HG03521 (cell line): ENCODE measurements around the gene FANCI.

ENCODE experiments used
- ATAC-seq: cut with Tn5 transposase; IDR thresholded peaks from one replicate; pipeline ENCODE4 v1.9.1; 2021; ENCODE audit warnings: mild to moderate bottlenecking, moderate library complexity; ENCODE audit not compliant: unreplicated experiment

FANCI gene

DNA sequence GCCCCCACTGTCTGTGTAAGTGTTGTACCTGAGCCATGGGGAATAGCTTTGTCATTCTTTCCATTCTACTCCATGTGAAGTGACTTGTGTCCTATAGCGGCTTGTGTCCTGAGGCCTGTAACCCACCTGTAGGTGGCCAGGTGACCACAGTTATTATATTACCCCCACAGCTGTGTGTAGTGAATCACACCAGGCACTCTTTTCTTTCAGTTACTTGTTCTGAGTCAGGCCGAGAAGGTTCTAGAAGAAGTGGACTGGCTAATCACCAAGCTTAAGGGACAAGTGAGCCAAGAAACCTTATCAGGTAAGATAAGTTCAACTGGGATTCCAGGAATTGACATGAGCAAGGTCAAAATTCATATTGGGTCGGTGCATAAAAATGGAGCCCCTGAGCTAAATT, 61.6 kb downstream of the FANCI start:
- no peak for ATAC-seq

- no peak for ATAC-seq
Observed at GRCh38 chr15:89307046-89307587, 63.3 kb downstream of the FANCI start.

DNA sequence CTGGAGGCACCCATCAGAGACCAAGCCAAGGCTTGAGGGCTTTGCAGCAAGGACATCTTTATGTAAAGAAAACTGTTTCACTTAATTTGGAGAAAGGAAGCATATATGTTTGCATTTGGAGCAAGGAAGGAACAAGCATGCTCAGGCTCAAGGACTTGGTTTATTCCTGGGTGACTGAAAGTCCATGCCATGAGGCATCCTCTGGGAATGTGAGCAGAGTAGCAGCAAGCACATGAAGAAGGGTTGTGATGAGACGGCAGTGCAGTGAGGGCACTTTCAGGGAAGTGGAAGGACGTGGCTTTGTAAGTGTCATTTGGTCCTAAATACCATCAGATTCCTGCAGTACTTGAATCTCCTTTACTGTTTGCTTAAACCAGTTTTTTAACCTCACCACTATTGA, 64.0 kb downstream of the FANCI start:
- ATAC-seq: no peak

- ATAC-seq: no peak
Observed at GRCh38 chr15:89308236-89308635, 64.5 kb downstream of the FANCI start.

- ATAC-seq: no peak
Observed at GRCh38 chr15:89309993-89310392, 66.2 kb downstream of the FANCI start.

- no peak for ATAC-seq
Observed at GRCh38 chr15:89315375-89315929, 71.7 kb downstream of the FANCI start.

DNA sequence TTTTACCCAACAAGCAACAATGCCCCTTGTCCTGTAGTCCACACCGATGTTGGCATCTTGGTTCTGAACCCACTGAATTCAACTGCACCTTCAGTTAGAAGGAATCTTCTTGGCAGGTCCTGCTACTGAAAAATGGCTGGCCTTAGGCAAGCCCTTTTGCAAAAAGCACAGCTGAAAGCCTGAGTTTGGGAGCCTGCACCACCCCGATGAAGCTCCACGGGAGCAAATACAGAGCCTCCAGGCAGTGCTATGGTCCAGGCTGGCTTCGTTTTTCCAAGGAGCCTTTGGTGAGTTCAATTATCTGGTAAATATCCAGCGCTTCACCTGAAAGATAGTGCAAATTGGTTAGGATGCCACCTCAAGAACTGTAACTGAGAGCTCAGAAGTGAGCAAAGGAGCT, 72.7 kb downstream of the FANCI start:
- no peak for ATAC-seq

- ATAC-seq: no peak
Observed at GRCh38 chr15:89317186-89317720, 73.5 kb downstream of the FANCI start.

DNA sequence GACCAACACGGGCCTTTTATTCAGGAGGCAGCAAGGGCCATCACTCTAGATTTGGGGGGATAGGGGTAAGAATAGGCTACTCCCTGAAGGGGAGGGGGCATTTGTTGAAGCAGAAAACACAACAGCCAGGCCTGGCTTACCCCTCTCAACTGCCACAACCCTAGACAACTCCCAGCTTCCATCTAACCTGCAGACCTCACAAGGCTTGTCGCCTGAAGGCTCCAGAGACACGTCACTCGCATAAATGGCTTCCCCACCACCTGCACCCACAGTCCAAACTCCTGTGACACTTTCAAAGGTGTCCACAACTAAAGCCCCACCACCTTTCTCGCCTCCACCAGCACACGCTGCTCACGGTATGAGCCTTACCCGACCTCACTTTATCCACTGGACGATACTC, 75.9 kb downstream of the FANCI start:
- no peak for ATAC-seq

DNA sequence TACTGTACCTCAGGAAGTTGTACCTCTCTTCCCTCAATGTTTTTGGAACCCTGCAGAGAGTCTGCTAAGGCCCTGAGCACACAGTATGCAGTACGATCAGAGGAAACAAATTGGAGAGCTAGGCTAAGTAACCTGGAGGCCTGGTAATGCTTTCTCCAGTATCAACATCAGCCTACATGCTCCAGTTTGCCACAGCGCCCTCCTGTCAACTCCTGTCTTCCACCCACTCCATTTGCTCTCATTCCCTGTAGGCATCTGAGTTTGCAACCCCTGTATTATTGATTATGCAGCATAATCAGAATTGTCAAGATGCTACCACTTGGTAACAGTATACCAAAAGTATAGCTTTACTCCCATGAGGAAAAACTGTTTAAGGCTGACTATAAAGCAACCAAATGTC, 76.4 kb downstream of the FANCI start:
- ATAC-seq: no peak

- no peak for ATAC-seq
Observed at GRCh38 chr15:89321521-89322410, 78.0 kb downstream of the FANCI start.

DNA sequence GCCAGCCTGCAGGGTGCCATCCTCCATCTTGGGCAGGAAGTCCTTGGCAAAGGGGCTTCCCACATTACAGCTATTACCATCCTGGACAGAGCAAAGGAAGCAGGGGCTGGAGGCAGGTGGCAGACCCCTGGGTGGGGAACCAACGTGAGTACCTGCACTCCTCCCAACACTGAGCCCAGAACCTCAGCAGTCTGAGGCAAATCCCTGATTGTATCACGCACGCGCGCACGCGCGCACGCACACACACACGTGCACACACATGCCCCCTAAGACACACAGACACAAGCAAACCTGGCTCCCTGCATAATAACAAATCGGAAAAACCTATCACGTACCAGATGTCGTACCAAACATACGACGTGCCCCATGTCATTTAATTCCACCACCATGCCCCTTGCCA, 79.0 kb downstream of the FANCI start:
- ATAC-seq: no peak

GRCh38 chr15:89323825-89324224, 80.0 kb downstream of the FANCI start:
- no peak for ATAC-seq

GRCh38 chr15:89325039-89325803, 81.4 kb downstream of the FANCI start:
- no peak for ATAC-seq

GRCh38 chr15:89326316-89326715, 82.5 kb downstream of the FANCI start:
- no peak for ATAC-seq

- no peak for ATAC-seq
Observed at GRCh38 chr15:89327113-89327512, 83.3 kb downstream of the FANCI start.

DNA sequence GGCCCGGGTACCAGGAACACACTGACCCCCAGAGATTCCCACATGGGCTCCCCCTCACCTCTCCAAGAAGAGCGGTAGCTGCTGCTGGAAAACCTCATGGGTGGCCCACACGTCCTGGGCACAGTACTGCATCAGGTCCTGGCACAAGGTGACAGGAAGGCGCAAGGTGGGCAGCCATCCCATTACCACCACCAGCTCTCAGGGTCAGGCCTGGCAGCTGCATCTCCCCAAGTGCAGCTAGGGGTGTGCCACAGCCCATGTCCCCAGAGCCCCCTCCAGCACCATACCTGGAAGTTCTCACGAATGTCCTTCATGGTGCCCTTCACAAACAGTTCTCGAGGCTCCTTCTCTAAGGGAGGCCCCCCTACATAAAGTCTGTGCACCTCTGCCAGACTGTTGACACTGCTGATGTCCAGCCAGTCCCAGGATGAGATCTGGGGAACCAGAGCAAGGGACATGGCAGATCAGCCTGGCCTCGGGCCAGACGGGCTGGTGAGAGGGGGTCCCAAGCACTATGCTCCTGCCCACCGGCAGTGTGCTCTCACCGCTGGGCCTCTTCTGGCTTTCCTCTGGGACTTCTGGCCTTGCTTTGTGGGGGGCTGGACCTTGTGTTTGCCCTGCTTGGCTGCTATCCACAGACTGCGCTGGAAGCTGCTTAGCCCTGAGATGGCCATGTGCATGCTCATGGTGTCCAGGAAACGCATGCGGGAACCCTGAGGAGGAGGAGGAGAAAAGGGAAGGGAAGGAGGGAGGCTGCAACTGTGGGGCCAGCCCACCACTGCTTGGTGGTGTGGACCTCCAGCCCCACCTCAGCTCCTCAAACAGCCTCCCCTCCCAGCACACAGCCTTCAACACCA, 84.8 kb downstream of the FANCI start:
- ATAC-seq: no peak

- no peak for ATAC-seq
Observed at GRCh38 chr15:89329329-89330084, 85.7 kb downstream of the FANCI start.

DNA sequence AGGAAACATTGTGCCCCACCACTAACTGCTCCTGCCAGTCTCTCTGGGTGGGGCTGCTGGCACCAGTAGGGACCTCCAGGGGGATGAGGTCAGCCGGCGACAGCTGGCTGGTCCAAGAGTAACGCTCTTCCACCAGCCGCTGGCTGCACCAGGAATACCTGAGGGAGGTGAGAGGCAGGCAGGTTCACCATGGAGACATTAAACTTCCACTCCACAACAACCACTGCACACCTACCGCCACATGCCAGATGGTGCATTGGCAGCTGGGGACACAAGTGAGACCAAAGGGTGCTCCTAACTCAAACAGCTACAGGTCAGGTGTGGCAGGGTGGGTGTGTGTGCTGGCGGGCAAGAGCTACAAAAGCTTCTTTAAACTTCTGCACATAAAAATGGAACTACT, 86.3 kb downstream of the FANCI start:
- ATAC-seq: no peak
